K562 (cell line): Measurements from ENCODE around the gene KRAS. TPM values are rescaled to one million over a fixed set of nuclear protein-coding genes. Genes with fewer than 3 reads are reported as not detected.

Experiments
- ATF7 ChIP-seq: fragments of 450-650 bp; IDR thresholded peaks from 2 replicates; pipeline ENCODE4 v1.7.1; 2014; ENCODE audit warnings: mild to moderate bottlenecking, moderate library complexity
- CCAR2 ChIP-seq: fragments of 200-400 bp; formaldehyde crosslinking; IDR thresholded peaks from 2 replicates; pipeline ENCODE4 v1.6.1; 2017; ENCODE audit warnings: mild to moderate bottlenecking, low read depth, low read length
- CHD2 ChIP-seq: IDR thresholded peaks from 2 replicates; pipeline ENCODE4 v1.6.1; 2011; ENCODE audit warnings: low read depth, low read length
- ILK ChIP-seq: fragments of 450-650 bp; IDR thresholded peaks from 2 replicates; pipeline ENCODE4 v1.6.1; 2016; ENCODE audit warnings: missing genetic modification characterization, low read depth, mild to moderate bottlenecking, missing compliant biosample characterization, moderate library complexity, borderline replicate concordance
- NR2C1 ChIP-seq, 2 experiments: fragments of 450-650 bp; IDR thresholded peaks; 2 replicates each; pipeline ENCODE4 v1.6.1; 2017; ENCODE audit warnings: mild to moderate bottlenecking in 2 of 2, antibody characterized with exemption in 1 of 2, inconsistent platforms in 1 of 2, missing compliant biosample characterization in 1 of 2, missing genetic modification characterization in 1 of 2
- RB1 ChIP-seq: fragments of 450-650 bp; IDR thresholded peaks from 2 replicates; pipeline ENCODE4 v1.6.1; 2017; ENCODE audit warnings: low read depth, mild to moderate bottlenecking
- SRSF3 ChIP-seq: fragments of 200-400 bp; formaldehyde crosslinking; IDR thresholded peaks from 2 replicates; pipeline ENCODE4 v1.6.1; 2016; ENCODE audit warnings: mild to moderate bottlenecking, low read length, moderate library complexity; ENCODE audit not compliant: insufficient read depth
- ZNF561 ChIP-seq: fragments of 450-650 bp; formaldehyde crosslinking; conservative IDR thresholded peaks from 2 replicates; pipeline ENCODE4 v1.4.0; 2020; ENCODE audit warnings: mild to moderate bottlenecking, moderate library complexity
- ZNF717 ChIP-seq: fragments of 250-450 bp; sonication (Bioruptor Pico); IDR thresholded peaks from 2 replicates; pipeline ENCODE4 v1.5.0; 2021
- polyA plus RNA-seq, 8 experiments: library from polyadenylated mRNA; depleted of rRNA in 4 of 8; stranded (reverse) in 5 of 8; unstranded in 3 of 8; fragments of >200 nt; fragmentation: Nextera tagmentation in 2 of 8; fragmentation: Illumina TruSeq in 1 of 8; extraction: Ambion mirVana in 2 of 8; extraction: Trizol in 1 of 8; gene quantifications; 2 replicates each; pipeline versions ENCODE4 v1.2.1 to v1.2.3, GENCODE V29; 2011 to 2014; ENCODE audit warnings: inconsistent platforms in 1 of 8, missing spikeins in 1 of 8
- total RNA-seq, 7 experiments: library from RNA; depleted of rRNA in 6 of 7; stranded (reverse); fragments of >200 nt in 6 of 7; fragmentation: Illumina TruSeq in 2 of 7; extraction: Trizol in 2 of 7; gene quantifications; 2 replicates each; pipeline versions ENCODE4 v1.2.1 to v1.2.3, GENCODE V29; 2011 to 2021; ENCODE audit warnings: low replicate concordance in 1 of 7
- TF ChIP-seq, protein P1 (sequence below): fragments of 450-650 bp; IDR thresholded peaks from 2 replicates; pipeline ENCODE4 v1.6.1; 2016
- TF ChIP-seq, protein P2 (sequence below): fragments of 450-650 bp; formaldehyde crosslinking; conservative IDR thresholded peaks from 2 replicates; pipeline ENCODE4 v1.4.0; 2022; ENCODE audit warnings: mild to moderate bottlenecking, missing genetic modification characterization
- TF ChIP-seq, protein P3 (sequence below): sonication (generic); formaldehyde crosslinking; IDR thresholded peaks from 2 replicates; pipeline ENCODE4 v1.8.0; 2022; ENCODE audit warnings: missing genetic modification reagents, mild to moderate bottlenecking, moderate library complexity, borderline replicate concordance
- TF ChIP-seq, protein P4 (sequence below): IDR thresholded peaks from 2 replicates; pipeline ENCODE4 v1.6.1; 2012; ENCODE audit warnings: low read depth, low read length, improper control_type of control experiment, borderline replicate concordance
- TF ChIP-seq, protein P5 (sequence below): fragments of 250-450 bp; sonication (Bioruptor Pico); IDR thresholded peaks from 2 replicates; pipeline ENCODE4 v1.5.0; 2021; ENCODE audit warnings: mild to moderate bottlenecking, borderline replicate concordance
- TF ChIP-seq, protein P6 (sequence below): sonication (generic); IDR thresholded peaks from 2 replicates; pipeline ENCODE4 v1.6.1; 2016
- TF ChIP-seq, protein P7 (sequence below), 3 experiments: IDR thresholded peaks in 2 of 3; conservative IDR thresholded peaks in 1 of 3; 2 replicates each; pipeline ENCODE4 v1.5.1; 2011 to 2012; ENCODE audit warnings: low read length in 3 of 3, mild to moderate bottlenecking in 3 of 3, control low read depth in 2 of 3, improper control_type of control experiment in 1 of 3, inconsistent platforms in 1 of 3, low read depth in 1 of 3, mixed read lengths in 1 of 3, moderate library complexity in 1 of 3; ENCODE audit not compliant: insufficient read depth in 2 of 3

The KRAS gene
- total and polyA plus RNA-seq, 9 of the 15 experiments (the other 6 are each of a cell fraction or from before 2014, with no cell fraction given), result 7.2 to 21.2 (median 12.7) TPM

DNA sequence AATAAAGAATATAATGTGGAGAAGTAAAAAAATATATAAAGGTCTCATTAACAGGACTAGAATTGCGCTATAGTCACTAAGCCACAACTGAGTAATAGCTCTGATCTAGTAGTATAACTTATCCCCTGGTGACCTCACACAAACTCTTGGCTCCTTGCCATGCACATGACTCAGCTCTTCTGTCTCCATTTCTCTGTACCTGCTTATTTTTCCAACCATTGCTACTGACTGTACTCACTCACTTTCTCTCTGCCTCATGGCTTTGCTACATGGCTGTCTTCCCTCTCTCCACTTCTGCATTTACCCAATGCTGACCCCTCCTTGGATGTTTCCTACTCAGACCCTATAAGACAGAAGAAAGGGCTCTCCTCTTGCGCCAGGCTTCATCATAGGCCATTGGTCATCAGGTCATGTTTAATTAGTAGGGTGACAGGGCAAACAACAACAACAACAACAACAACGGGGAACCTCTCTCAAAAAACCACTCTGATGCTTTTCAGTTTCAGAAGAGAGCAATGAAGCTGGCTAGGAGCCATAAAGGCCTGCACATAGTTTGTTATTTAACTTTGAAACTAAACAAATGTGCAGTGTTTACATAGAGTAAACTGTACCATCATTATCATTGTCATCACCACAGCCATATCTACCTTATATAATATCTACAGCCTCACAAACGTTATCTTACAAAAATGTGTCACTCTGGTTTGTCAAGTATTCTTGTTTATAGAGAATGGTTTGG lies 25.6 kb upstream of the KRAS start (continued):
- TF ChIP-seq SRSF3 (no peak), ZNF561 (CRISPR knock-in tag) (no peak), ATF7 (peak; percentile 68), ILK (tag) (no peak), CCAR2 (no peak), RB1 (no peak), ZNF717 (no peak), CHD2 (no peak), NR2C1 (IDR thresholded peaks at IDR 0.05) (no peak), NR2C1 (tag; IDR thresholded peaks at IDR 0.05) (peak; percentile 71)
- TF ChIP-seq, protein P1, sequence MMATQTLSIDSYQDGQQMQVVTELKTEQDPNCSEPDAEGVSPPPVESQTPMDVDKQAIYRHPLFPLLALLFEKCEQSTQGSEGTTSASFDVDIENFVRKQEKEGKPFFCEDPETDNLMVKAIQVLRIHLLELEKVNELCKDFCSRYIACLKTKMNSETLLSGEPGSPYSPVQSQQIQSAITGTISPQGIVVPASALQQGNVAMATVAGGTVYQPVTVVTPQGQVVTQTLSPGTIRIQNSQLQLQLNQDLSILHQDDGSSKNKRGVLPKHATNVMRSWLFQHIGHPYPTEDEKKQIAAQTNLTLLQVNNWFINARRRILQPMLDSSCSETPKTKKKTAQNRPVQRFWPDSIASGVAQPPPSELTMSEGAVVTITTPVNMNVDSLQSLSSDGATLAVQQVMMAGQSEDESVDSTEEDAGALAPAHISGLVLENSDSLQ, result peak; percentile 26; the same call in 1 of the 2 replicates
- TF ChIP-seq, protein P2, sequence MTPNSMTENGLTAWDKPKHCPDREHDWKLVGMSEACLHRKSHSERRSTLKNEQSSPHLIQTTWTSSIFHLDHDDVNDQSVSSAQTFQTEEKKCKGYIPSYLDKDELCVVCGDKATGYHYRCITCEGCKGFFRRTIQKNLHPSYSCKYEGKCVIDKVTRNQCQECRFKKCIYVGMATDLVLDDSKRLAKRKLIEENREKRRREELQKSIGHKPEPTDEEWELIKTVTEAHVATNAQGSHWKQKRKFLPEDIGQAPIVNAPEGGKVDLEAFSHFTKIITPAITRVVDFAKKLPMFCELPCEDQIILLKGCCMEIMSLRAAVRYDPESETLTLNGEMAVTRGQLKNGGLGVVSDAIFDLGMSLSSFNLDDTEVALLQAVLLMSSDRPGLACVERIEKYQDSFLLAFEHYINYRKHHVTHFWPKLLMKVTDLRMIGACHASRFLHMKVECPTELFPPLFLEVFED (CRISPR knock-in tag), result no peak
- TF ChIP-seq, protein P3, sequence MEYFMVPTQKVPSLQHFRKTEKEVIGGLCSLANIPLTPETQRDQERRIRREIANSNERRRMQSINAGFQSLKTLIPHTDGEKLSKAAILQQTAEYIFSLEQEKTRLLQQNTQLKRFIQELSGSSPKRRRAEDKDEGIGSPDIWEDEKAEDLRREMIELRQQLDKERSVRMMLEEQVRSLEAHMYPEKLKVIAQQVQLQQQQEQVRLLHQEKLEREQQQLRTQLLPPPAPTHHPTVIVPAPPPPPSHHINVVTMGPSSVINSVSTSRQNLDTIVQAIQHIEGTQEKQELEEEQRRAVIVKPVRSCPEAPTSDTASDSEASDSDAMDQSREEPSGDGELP (CRISPR knock-in tag), result no peak
- TF ChIP-seq, protein P4, sequence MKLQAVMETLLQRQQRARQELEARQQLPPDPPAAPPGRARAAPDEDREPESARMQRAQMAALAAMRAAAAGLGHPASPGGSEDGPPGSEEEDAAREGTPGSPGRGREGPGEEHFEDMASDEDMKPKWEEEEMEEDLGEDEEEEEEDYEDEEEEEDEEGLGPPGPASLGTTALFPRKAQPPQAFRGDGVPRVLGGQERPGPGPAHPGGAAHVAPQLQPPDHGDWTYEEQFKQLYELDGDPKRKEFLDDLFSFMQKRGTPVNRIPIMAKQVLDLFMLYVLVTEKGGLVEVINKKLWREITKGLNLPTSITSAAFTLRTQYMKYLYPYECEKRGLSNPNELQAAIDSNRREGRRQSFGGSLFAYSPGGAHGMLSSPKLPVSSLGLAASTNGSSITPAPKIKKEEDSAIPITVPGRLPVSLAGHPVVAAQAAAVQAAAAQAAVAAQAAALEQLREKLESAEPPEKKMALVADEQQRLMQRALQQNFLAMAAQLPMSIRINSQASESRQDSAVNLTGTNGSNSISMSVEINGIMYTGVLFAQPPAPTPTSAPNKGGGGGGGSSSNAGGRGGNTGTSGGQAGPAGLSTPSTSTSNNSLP, result no peak
- TF ChIP-seq, protein P5, sequence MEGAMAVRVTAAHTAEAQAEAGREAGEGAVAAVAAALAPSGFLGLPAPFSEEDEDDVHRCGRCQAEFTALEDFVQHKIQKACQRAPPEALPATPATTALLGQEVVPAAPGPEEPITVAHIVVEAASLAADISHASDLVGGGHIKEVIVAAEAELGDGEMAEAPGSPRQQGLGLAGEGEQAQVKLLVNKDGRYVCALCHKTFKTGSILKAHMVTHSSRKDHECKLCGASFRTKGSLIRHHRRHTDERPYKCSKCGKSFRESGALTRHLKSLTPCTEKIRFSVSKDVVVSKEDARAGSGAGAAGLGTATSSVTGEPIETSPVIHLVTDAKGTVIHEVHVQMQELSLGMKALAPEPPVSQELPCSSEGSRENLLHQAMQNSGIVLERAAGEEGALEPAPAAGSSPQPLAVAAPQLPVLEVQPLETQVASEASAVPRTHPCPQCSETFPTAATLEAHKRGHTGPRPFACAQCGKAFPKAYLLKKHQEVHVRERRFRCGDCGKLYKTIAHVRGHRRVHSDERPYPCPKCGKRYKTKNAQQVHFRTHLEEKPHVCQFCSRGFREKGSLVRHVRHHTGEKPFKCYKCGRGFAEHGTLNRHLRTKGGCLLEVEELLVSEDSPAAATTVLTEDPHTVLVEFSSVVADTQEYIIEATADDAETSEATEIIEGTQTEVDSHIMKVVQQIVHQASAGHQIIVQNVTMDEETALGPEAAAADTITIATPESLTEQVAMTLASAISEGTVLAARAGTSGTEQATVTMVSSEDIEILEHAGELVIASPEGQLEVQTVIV (CRISPR knock-in tag), result no peak
- TF ChIP-seq, protein P6, sequence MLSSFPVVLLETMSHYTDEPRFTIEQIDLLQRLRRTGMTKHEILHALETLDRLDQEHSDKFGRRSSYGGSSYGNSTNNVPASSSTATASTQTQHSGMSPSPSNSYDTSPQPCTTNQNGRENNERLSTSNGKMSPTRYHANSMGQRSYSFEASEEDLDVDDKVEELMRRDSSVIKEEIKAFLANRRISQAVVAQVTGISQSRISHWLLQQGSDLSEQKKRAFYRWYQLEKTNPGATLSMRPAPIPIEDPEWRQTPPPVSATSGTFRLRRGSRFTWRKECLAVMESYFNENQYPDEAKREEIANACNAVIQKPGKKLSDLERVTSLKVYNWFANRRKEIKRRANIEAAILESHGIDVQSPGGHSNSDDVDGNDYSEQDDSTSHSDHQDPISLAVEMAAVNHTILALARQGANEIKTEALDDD, result peak; percentile 97
- TF ChIP-seq, protein P7, sequence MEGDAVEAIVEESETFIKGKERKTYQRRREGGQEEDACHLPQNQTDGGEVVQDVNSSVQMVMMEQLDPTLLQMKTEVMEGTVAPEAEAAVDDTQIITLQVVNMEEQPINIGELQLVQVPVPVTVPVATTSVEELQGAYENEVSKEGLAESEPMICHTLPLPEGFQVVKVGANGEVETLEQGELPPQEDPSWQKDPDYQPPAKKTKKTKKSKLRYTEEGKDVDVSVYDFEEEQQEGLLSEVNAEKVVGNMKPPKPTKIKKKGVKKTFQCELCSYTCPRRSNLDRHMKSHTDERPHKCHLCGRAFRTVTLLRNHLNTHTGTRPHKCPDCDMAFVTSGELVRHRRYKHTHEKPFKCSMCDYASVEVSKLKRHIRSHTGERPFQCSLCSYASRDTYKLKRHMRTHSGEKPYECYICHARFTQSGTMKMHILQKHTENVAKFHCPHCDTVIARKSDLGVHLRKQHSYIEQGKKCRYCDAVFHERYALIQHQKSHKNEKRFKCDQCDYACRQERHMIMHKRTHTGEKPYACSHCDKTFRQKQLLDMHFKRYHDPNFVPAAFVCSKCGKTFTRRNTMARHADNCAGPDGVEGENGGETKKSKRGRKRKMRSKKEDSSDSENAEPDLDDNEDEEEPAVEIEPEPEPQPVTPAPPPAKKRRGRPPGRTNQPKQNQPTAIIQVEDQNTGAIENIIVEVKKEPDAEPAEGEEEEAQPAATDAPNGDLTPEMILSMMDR (IDR thresholded peaks at IDR 0.05 in 2 of 3, conservative IDR thresholded peaks at IDR 0.05 in 1 of 3; ENCODE audit: insufficient read depth in 2 of 3, low read depth in 1 of 3, low read length in 3 of 3), result no peak
